Right lobe of liver (tissue), 6 donors: ENCODE results near the gene CADM2. TPM values are rescaled to one million over a fixed set of nuclear protein-coding genes. Genes with fewer than 3 reads are reported as not detected.

ENCODE experiments used
- ATAC-seq, 4 donors: fragments of 200-7000 bp; cut with Tn5 transposase; one replicate each; pipeline ENCODE4 v1.9.1; 2020; ENCODE audit warnings: mild to moderate bottlenecking in 4 of 4, moderate library complexity in 4 of 4
- DNase-seq, 3 donors: peaks; one replicate each; pipeline ENCODE4 v3.0.0-alpha.2; 2020
- H3K27ac ChIP-seq, 3 donors: fragments of 200-600 bp; one replicate each; pipeline ENCODE4 v1.8.0; 2022
- H3K27me3 ChIP-seq, 2 donors: fragments of 200-600 bp; one replicate each; pipeline ENCODE4 v1.8.0; 2022
- H3K36me3 ChIP-seq, 4 donors: fragments of 200-600 bp; sonication (generic) in 1 of 4; one replicate each; pipeline versions ENCODE4 v1.5.1 to v1.8.0; 2017 to 2022; ENCODE audit warnings: control low read depth in 1 of 4
- H3K4me1 ChIP-seq, 4 donors: fragments of 200-600 bp; sonication (generic) in 1 of 4; one replicate each; pipeline versions ENCODE4 v1.5.1 to v1.8.0; 2017 to 2022; ENCODE audit warnings: control low read depth in 1 of 4
- H3K4me3 ChIP-seq, 3 donors: fragments of 200-600 bp; one replicate each; pipeline ENCODE4 v1.8.0; 2022
- H3K9me3 ChIP-seq, 4 donors: fragments of 200-600 bp; sonication (generic) in 1 of 4; one replicate each; pipeline versions ENCODE4 v1.5.1 to v1.8.0; 2017 to 2022; ENCODE audit warnings: control low read depth in 1 of 4
- POLR2A ChIP-seq: fragments of 450-650 bp; IDR thresholded peaks from one replicate; pipeline ENCODE4 v1.6.1; 2017; ENCODE audit warnings: antibody characterized with exemption, mild to moderate bottlenecking
- WGBS: methylation state at CpG from one replicate; pipeline ENCODE4 v1.1.6; 2018; ENCODE audit warnings: low coverage, low lambda C conversion rate; ENCODE audit not compliant: insufficient coverage; ENCODE audit errors: missing lambda C conversion rate; 5-methylcytosine and 5-hydroxymethylcytosine counted together
- intact Hi-C, 2 donors: fragments of 100-400 bp; cut with DNase I; formaldehyde crosslinking; loops; one replicate each; pipeline versions ENCODE4 v1.11.2 to v1.14.1; 2022
- total RNA-seq, 6 experiments: library from RNA; depleted of rRNA in 2 of 6; stranded (reverse); fragments of >200 nt in 2 of 6; fragmentation: NEBNext Ultra II Directional in 3 of 6; extraction: Animal tissue kit (Norgen Biotek cat#: 25700) in 3 of 6; gene quantifications; one replicate each; pipeline versions ENCODE4 v1.1.0 to v1.2.4, GENCODE V29; 2016 to 2023
- TF ChIP-seq, protein P1 (sequence below), 4 donors: fragments of 200-600 bp in 3 of 4; fragments of 450-650 bp in 1 of 4; IDR thresholded peaks; one replicate each; pipeline versions ENCODE4 v1.5.1 to v1.8.0; 2016 to 2022; ENCODE audit warnings: antibody characterized with exemption in 4 of 4, mild to moderate bottlenecking in 2 of 4
- donor health status: DM: no; HTN: yes; CAD: no.
- donor health status: DM: no; HTN: no; CAD: no.
- donor health status: DM: no; HTN: no; CAD: no.
- donor health status: DM: no; HTN: yes; CAD: no.
- donor health status: DM: no; HTN: yes; CAD: no.

The CADM2 gene
- total RNA-seq, 6 experiments from 2014 or later: under 0.01 to 1.7 (median 0.15) TPM

GRCh38 chr3:85783291-85783690, 824.5 kb downstream of the CADM2 start:
- Histone ChIP-seq H3K36me3 (no peaks in the 10 kb centered on the region), H3K27ac (no peak overlapping the region), H3K9me3 (no peaks in the 10 kb centered on the region), H3K27me3 (no peaks in the 10 kb centered on the region), H3K4me3 (no peak overlapping the region), H3K4me1 (no peaks in the 10 kb centered on the region)
- intact Hi-C loops: no loop called here
- no peak for TF ChIP-seq POLR2A
- TF ChIP-seq, protein P1, sequence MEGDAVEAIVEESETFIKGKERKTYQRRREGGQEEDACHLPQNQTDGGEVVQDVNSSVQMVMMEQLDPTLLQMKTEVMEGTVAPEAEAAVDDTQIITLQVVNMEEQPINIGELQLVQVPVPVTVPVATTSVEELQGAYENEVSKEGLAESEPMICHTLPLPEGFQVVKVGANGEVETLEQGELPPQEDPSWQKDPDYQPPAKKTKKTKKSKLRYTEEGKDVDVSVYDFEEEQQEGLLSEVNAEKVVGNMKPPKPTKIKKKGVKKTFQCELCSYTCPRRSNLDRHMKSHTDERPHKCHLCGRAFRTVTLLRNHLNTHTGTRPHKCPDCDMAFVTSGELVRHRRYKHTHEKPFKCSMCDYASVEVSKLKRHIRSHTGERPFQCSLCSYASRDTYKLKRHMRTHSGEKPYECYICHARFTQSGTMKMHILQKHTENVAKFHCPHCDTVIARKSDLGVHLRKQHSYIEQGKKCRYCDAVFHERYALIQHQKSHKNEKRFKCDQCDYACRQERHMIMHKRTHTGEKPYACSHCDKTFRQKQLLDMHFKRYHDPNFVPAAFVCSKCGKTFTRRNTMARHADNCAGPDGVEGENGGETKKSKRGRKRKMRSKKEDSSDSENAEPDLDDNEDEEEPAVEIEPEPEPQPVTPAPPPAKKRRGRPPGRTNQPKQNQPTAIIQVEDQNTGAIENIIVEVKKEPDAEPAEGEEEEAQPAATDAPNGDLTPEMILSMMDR (IDR thresholded peaks at IDR 0.05): no peak
- no peak for DNase-seq
- 25% methylated on average over 2 of the region's 2 CpGs for WGBS
- ATAC-seq: no peak

GRCh38 chr3:85785766-85786165, 827.0 kb downstream of the CADM2 start:
- H3K27me3 ChIP-seq: no peaks in the 10 kb centered on the region
- 45% methylated on average over 4 of the region's 4 CpGs for WGBS
- intact Hi-C loops: no loop called here
- TF ChIP-seq POLR2A: no peak
- TF ChIP-seq, protein P1 (IDR thresholded peaks at IDR 0.05): no peak
- no peaks in the 10 kb centered on the region for H3K9me3 ChIP-seq
- H3K36me3 ChIP-seq: no peaks in the 10 kb centered on the region
- ATAC-seq (no peak), DNase-seq (no peak)
- no peaks in the 10 kb centered on the region for H3K4me1 ChIP-seq
- H3K4me3 ChIP-seq: no peak overlapping the region
- no peak overlapping the region for H3K27ac ChIP-seq

GRCh38 chr3:85790445-85791030, 831.7 kb downstream of the CADM2 start:
- no peaks in the 10 kb centered on the region for H3K9me3 ChIP-seq
- no peak for DNase-seq
- H3K36me3 ChIP-seq: no peaks in the 10 kb centered on the region
- intact Hi-C loops: no loop called here
- TF ChIP-seq, protein P1 (IDR thresholded peaks at IDR 0.05): no peak
- TF ChIP-seq POLR2A: no peak
- H3K4me1 ChIP-seq: no peaks in the 10 kb centered on the region
- H3K4me3 ChIP-seq: no peak overlapping the region
- no CpG with 5 or more reads among the region's 5 CpGs for WGBS
- H3K27ac ChIP-seq: no peak overlapping the region
- ATAC-seq: no peak
- H3K27me3 ChIP-seq: no peaks in the 10 kb centered on the region

GRCh38 chr3:85796140-85796539, 837.4 kb downstream of the CADM2 start:
- Histone ChIP-seq H3K27me3 (no peaks in the 10 kb centered on the region), H3K9me3 (no peaks in the 10 kb centered on the region), H3K4me3 (no peak overlapping the region), H3K4me1 (no peaks in the 10 kb centered on the region), H3K36me3 (no peaks in the 10 kb centered on the region), H3K27ac (no peak overlapping the region)
- TF ChIP-seq, protein P1 (IDR thresholded peaks at IDR 0.05): no peak
- TF ChIP-seq POLR2A: no peak
- ATAC-seq: no peak
- WGBS: 63% methylated on average over 4 of the region's 4 CpGs
- intact Hi-C loops: no loop called here
- DNase-seq: no peak

- intact Hi-C loops: no loop called here
- Histone ChIP-seq H3K36me3 (no peaks in the 10 kb centered on the region), H3K27me3 (no peaks in the 10 kb centered on the region), H3K9me3 (no peaks in the 10 kb centered on the region), H3K4me1 (no peaks in the 10 kb centered on the region), H3K27ac (no peak overlapping the region), H3K4me3 (no peak overlapping the region)
- DNase-seq (no peak), ATAC-seq (no peak)
- whole genome bisulfite sequencing: 74% methylated on average over 2 of the region's 3 CpGs
- TF ChIP-seq, protein P1 (IDR thresholded peaks at IDR 0.05): no peak
- TF ChIP-seq POLR2A: no peak
These were observed 841.9 kb downstream of the CADM2 start for GRCh38 chr3:85800676-85801075.
